Measurements from ENCODE around the gene IGF2BP2. TPM values are rescaled to one million over a fixed set of nuclear protein-coding genes. Genes with fewer than 3 reads are reported as not detected.
"Not testable (repeated sequence)": the region's sequence is repeated elsewhere in the genome, so short reads cannot be mapped to it uniquely, and the experiment has no call there.

The IGF2BP2 gene
- total RNA-seq, 2 experiments from 2014 or later, result 0.43 to 0.44 TPM

DNA sequence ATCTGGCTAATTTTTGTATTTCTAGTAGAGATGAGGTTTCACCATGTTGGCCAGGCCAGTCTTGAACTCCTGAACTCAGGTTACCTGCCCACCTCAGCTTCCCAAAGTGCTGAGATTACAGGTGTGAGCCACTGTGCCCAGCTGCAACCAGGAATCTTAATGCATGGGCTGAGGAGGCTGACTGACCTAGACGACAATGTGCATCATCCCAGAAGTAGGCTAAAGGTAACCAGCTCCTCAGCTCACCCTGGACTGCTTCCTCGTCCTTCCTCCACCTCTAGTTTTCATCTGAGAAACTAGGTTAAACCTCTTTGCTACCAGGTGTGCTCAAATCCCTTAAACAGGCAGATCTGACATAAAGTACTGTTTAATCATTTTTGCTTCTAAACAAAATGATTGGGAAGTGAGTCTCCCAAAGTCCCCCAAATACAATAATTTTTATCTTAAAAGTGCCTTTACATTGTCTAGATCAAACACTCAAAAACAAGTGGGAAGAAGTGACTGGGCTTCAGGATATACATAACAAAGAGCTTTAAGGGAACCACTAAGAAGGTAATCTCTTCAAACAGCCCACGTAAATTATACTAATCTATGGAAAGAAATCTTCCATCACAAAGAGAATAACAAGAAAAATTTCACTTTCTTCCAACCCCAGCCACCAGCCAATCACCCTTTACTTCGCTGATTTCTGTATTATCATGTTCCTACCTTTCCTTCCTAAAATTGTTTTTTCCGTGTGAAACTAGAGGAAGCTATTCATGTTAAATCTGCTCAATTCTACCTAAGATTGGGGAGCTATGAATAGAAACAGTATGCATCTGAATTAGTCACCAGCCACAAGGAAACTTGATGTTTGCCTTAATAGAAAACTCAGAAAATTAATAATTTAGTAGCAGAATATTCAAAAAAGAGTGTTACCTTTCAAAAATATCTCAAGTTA lies 34.7 kb downstream of the IGF2BP2 start:
- H3K4me3 Mint-ChIP-seq, result no peak overlapping the region
- CTCF ChIA-PET, result interaction anchor here (0.6 to 1.3 kb wide), 3 partner anchors 13 to 126 kb away, joined by 3 read pairs; no protein-coding TSS in a partner anchor

DNA sequence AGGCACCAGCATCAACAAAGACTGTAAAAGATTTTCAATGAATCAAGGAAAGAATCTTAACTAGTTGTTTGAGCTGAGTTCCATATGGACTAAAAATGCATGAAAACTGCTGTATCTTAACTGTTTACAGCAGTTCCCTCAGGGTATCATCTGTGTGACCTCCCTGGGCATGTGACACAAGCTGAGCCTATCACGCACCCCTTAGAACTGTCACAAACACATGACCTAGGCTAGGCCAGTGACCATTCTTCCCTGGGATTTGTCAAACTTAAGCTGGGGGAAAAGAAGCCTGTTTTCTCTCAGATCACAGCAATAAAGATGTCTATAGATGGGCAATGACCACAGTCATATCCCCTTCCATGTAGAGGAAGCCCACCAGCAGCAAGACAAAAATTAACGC lies 35.7 kb downstream of the IGF2BP2 start:
- intact Hi-C loops (cut with micrococcal nuclease), result no loop called here
- no peak overlapping the region for H3K4me3 Mint-ChIP-seq
- no peaks in the 10 kb centered on the region for H3K4me1 Mint-ChIP-seq (ENCODE audit: low read depth)
- no peaks in the 10 kb centered on the region for H3K27me3 Mint-ChIP-seq (ENCODE audit: low read depth)
- no peak overlapping the region for H3K27ac Mint-ChIP-seq
- DNase-seq, result no peak
- CTCF ChIA-PET, result interaction anchor here (0.6 to 2.4 kb wide), 2 partner anchors 20 to 193 kb away, joined by 4 to 8 read pairs; no protein-coding TSS in a partner anchor
- H3K36me3 Mint-ChIP-seq (ENCODE audit: low read depth), result no peaks in the 10 kb centered on the region
- no peaks in the 10 kb centered on the region for H3K9me3 Mint-ChIP-seq

More for the DNA sequence above, 34.7 kb downstream of the IGF2BP2 start:
- Mint-ChIP-seq H3K27me3 (ENCODE audit: low read depth) (no peaks in the 10 kb centered on the region), H3K4me1 (ENCODE audit: low read depth) (peaks cover 3% of the 10 kb centered on the region), H3K36me3 (ENCODE audit: low read depth) (no peaks in the 10 kb centered on the region), H3K27ac (no peak overlapping the region), H3K9me3 (no peaks in the 10 kb centered on the region)
- DNase-seq, result no peak
- intact Hi-C loops (cut with micrococcal nuclease), result no loop called here

DNA sequence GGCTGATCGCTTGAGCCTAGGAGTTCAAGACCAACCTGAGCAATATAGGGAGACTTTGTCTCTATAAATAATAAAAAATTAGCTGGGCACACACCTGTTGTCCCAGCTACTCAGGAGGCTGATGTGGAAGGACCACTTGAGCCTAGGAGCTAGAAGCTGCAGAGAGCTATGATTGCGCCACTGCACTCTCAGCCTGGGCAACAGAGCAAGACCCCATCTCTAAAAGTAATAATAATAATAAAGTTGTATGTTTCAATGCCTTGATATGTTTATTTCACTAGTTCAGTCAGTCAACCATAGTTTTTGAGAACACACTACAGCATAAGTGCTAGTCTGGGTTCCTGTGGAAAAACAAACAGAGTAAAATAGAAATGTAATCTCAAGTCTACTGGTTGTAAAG lies 36.5 kb downstream of the IGF2BP2 start:
- CTCF ChIA-PET, result interaction anchor here (0.6 to 2.4 kb wide), 2 partner anchors 19 to 847 kb away, joined by 3 to 8 read pairs; no protein-coding TSS in a partner anchor
- no peak overlapping the region for H3K4me3 Mint-ChIP-seq
- H3K27me3 Mint-ChIP-seq (ENCODE audit: low read depth), result no peaks in the 10 kb centered on the region

DNA sequence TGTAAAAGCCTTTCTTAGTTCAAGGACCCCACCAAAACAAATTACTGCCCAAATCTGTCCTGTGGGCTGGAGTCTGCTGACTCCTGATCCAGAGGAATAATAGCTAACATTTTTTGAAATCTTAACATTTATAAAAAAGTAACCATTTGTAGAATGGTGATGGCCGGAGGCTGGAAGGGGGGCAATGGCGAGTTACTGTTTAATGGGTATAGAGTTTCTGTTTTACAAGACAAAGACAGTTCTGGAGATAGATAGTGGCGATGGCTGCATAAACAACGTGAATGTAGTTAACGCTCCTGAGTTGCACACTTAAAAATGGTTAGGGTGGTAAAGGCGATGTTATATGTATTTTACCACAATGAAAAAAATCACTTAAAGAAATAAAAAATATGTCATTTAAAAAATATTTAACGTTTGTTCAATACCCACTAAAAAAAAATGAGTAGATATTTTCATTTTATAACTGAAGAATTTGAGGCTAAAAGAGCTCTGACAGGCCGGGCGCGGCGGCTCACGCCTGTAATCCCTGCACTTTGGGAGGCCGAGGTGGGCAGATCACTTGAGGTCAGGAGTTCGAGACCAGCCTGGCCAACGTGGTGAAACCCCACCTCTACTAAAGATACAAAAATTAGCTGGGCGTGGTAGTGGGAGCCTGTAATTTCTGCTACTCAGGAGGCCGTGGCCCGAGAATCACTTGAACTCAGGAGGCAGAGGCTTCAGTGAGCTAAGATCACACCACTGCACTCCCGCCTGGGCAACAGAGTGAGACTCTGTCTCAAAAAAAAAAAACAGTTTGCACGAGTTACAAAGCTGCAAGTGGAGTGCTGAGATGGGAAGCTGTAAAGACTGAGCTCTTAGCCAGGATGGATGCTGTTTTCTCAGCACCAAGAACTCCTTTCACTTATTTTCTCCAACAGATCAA lies 37.6 kb downstream of the IGF2BP2 start:
- Mint-ChIP-seq H3K4me3 (no peak overlapping the region), H3K27ac (no peak overlapping the region), H3K27me3 (ENCODE audit: low read depth) (no peaks in the 10 kb centered on the region), H3K9me3 (no peaks in the 10 kb centered on the region), H3K4me1 (ENCODE audit: low read depth) (no peaks in the 10 kb centered on the region), H3K36me3 (ENCODE audit: low read depth) (no peaks in the 10 kb centered on the region)
- intact Hi-C loops (cut with micrococcal nuclease), result no loop called here
- CTCF ChIA-PET, result interaction anchor here (0.6 to 2.4 kb wide), 3 partner anchors 17 to 90 kb away, joined by 3 to 8 read pairs (median 4); no protein-coding TSS in a partner anchor
- DNase-seq, result no peak

More for the DNA sequence above, 36.5 kb downstream of the IGF2BP2 start:
- Mint-ChIP-seq H3K4me1 (ENCODE audit: low read depth) (no peaks in the 10 kb centered on the region), H3K36me3 (ENCODE audit: low read depth) (no peaks in the 10 kb centered on the region), H3K9me3 (no peaks in the 10 kb centered on the region), H3K27ac (no peak overlapping the region)
- no peak for DNase-seq
- intact Hi-C loops (cut with micrococcal nuclease), result no loop called here

DNA sequence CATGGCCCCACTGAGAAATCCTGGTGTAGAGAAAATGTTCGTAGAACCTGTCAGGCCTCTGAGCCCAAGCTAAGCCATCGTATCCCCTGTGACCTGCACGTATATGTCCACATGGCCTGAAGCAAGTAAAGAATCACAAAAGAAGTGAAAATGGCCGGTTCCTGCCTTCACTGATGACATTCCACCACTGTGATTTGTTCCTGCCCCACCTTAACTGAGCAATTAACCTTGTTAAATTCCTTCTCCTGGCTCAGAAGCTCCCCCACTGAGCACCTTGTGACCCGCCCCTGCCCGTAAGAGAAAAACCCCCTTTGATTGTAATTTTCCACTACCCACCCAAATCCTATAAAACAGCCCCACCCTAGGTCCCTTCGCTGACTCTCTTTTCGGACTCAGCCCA lies 38.6 kb downstream of the IGF2BP2 start:
- CTCF ChIA-PET, result interaction anchor here (0.6 kb wide), 1 partner anchor 91 kb away, joined by 3 read pairs; no protein-coding TSS in a partner anchor
- H3K4me3 Mint-ChIP-seq; H3K4me1 Mint-ChIP-seq (ENCODE audit: low read depth); DNase-seq; H3K36me3 Mint-ChIP-seq (ENCODE audit: low read depth); H3K27ac Mint-ChIP-seq; intact Hi-C loops (cut with micrococcal nuclease); H3K27me3 Mint-ChIP-seq (ENCODE audit: low read depth); H3K9me3 Mint-ChIP-seq: not testable (repeated sequence)

DNA sequence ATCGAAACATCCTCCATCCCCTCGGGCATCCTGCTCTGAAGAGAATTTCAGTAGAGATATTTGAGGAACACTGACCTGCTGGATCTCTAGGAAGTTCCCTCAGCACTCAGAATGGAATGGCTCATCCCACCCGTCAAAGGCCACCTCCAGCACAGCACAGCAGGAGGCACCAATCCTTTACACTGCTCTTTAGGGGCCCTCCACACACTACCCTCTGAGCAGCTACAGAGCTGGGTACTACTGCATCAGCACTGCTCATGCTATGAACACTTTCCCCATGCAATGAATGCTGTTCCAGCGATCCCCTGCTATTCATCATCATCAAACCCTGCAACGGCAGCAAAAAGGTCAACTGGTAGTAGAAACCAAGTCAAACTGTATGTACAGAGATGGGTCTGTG lies 40.5 kb downstream of the IGF2BP2 start:
- Mint-ChIP-seq H3K27me3 (ENCODE audit: low read depth) (peaks cover 4% of the 10 kb centered on the region), H3K9me3 (no peaks in the 10 kb centered on the region), H3K27ac (no peak overlapping the region), H3K4me1 (ENCODE audit: low read depth) (no peaks in the 10 kb centered on the region), H3K4me3 (no peak overlapping the region), H3K36me3 (ENCODE audit: low read depth) (no peaks in the 10 kb centered on the region)
- CTCF ChIA-PET, result no interaction called here
- no peak for DNase-seq
- intact Hi-C loops (cut with micrococcal nuclease), result no loop called here

DNA sequence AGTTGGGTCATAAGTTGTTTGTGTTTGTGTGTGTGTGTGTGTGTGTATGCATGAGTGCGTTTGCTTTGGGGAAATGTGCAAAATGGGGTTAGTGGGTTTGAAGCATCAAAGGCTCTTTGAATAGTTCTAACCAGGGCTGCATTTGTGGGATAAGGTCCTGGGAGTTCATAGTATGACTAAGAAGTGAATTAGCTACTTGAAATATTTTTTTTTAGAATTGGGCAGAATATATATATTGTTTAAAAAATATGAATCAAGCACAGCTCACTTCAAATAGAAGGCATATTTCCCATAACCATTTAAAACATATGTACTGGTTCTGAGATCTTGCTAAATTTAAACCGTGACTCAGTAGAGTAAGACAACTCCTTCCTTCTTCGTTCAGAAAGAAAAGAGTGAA lies 43.1 kb downstream of the IGF2BP2 start:
- intact Hi-C loops (cut with micrococcal nuclease), result no loop called here
- Mint-ChIP-seq H3K27ac (no peak overlapping the region), H3K9me3 (no peaks in the 10 kb centered on the region), H3K4me1 (ENCODE audit: low read depth) (no peaks in the 10 kb centered on the region), H3K27me3 (ENCODE audit: low read depth) (peaks cover 4% of the 10 kb centered on the region), H3K36me3 (ENCODE audit: low read depth) (no peaks in the 10 kb centered on the region), H3K4me3 (no peak overlapping the region)
- no peak for DNase-seq
- CTCF ChIA-PET, result interaction anchor here (0.6 to 2.9 kb wide), 2 partner anchors 13 kb away, joined by 3 to 13 read pairs; no protein-coding TSS in a partner anchor

- no peaks in the 10 kb centered on the region for H3K9me3 Mint-ChIP-seq
- H3K4me3 Mint-ChIP-seq, result no peak overlapping the region
- no peak overlapping the region for H3K27ac Mint-ChIP-seq
- CTCF ChIA-PET, result interaction anchor here (1.3 to 2.9 kb wide), 2 partner anchors 11 to 120 kb away, joined by 3 to 13 read pairs; no protein-coding TSS in a partner anchor
- no peak for DNase-seq
- intact Hi-C loops (cut with micrococcal nuclease), result no loop called here
- no peaks in the 10 kb centered on the region for H3K4me1 Mint-ChIP-seq (ENCODE audit: low read depth)
- H3K36me3 Mint-ChIP-seq (ENCODE audit: low read depth), result no peaks in the 10 kb centered on the region
- H3K27me3 Mint-ChIP-seq (ENCODE audit: low read depth), result peaks cover 4% of the 10 kb centered on the region
Measured at GRCh38 chr3:185779461-185779860, 45.4 kb downstream of the IGF2BP2 start.

DNA sequence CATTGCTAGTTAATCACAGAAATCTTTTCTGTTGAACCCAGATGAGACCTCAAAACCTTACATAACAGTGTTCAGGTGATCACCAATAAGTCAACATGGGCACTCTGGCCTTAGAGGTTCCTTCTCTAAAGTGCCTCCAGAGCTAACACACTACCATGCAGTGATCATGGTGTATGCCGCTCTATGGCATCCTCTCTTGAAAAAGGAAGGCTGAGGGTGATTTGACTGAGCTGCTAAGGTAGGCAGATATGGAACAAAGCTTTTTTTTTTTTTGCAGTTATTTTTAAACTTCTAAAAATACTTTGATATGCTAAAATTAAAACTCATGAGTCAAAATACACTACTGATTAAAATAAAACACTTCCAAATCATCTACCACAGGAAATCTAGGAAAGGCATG lies 46.0 kb downstream of the IGF2BP2 start:
- no peaks in the 10 kb centered on the region for H3K36me3 Mint-ChIP-seq (ENCODE audit: low read depth)
- CTCF ChIA-PET, result interaction anchor here (1.3 to 2.9 kb wide), 2 partner anchors 10 to 119 kb away, joined by 3 to 13 read pairs; no protein-coding TSS in a partner anchor
- H3K4me1 Mint-ChIP-seq (ENCODE audit: low read depth), result peaks cover 3% of the 10 kb centered on the region
- peaks cover 4% of the 10 kb centered on the region for H3K27me3 Mint-ChIP-seq (ENCODE audit: low read depth)
- DNase-seq, result no peak
- H3K27ac Mint-ChIP-seq, result no peak overlapping the region
- no peaks in the 10 kb centered on the region for H3K9me3 Mint-ChIP-seq
- H3K4me3 Mint-ChIP-seq, result no peak overlapping the region
- intact Hi-C loops (cut with micrococcal nuclease), result no loop called here

GRCh38 chr3:185778094-185778493 lies 46.7 kb downstream of the IGF2BP2 start:
- H3K4me1 Mint-ChIP-seq (ENCODE audit: low read depth), result peaks cover 6% of the 10 kb centered on the region
- intact Hi-C loops (cut with micrococcal nuclease), result no loop called here
- no peaks in the 10 kb centered on the region for H3K9me3 Mint-ChIP-seq
- no peak overlapping the region for H3K4me3 Mint-ChIP-seq
- CTCF ChIA-PET, result interaction anchor here (1.0 to 2.3 kb wide), 3 partner anchors 9 to 42 kb away, joined by 3 to 6 read pairs (median 3); no protein-coding TSS in a partner anchor
- no peaks in the 10 kb centered on the region for H3K36me3 Mint-ChIP-seq (ENCODE audit: low read depth)
- no peak for DNase-seq
- H3K27ac Mint-ChIP-seq, result no peak overlapping the region
- peaks cover 4% of the 10 kb centered on the region for H3K27me3 Mint-ChIP-seq (ENCODE audit: low read depth)

DNA sequence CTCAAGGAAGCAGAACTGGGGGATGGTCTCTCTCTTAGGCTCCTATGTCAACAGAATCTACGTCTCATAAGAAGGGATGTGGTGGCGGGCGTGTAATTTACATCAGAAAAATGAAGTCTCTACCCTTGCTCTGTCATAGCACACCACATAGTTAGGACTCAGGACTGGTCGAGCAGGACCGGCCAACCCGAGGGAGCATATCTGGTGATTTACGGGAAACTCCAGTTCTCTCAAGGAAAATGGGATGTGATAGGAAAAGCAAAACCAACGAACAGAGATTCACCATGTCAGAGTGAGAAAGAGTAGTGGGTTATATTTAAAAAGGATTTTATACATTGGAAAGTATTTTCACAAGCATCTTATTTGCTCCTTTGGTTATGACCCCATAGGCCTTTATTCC lies 54.7 kb downstream of the IGF2BP2 start:
- H3K27me3 Mint-ChIP-seq (ENCODE audit: low read depth), result peaks cover 9% of the 10 kb centered on the region
- CTCF ChIA-PET, result interaction anchor here (0.6 to 4.1 kb wide), 5 partner anchors 18 to 110 kb away, joined by 3 to 20 read pairs (median 8); no protein-coding TSS in a partner anchor
- no peaks in the 10 kb centered on the region for H3K9me3 Mint-ChIP-seq
- intact Hi-C loops (cut with micrococcal nuclease), result no loop called here
- H3K36me3 Mint-ChIP-seq (ENCODE audit: low read depth), result no peaks in the 10 kb centered on the region
- no peak overlapping the region for H3K4me3 Mint-ChIP-seq
- DNase-seq, result no peak
- peaks cover 6% of the 10 kb centered on the region for H3K4me1 Mint-ChIP-seq (ENCODE audit: low read depth)
- no peak overlapping the region for H3K27ac Mint-ChIP-seq

DNA sequence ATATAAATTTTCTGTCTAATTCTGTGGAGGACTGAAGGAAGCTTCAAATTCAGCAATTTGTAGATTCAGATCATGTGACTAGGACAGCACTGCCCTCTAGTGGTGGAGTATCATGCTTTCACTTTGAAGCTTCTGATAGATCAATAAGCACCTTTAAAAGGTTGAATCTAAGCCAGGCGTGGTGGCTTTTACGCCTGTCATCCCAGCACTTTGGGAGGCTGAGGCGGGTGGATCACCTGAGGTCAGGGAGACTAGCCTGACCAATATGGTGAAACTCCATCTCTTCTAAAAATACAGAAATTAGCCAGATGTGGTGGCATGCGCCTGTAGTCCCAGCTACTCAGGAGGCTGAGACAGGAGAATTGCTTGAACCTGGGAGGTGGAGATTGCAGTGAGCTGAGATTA lies 56.3 kb downstream of the IGF2BP2 start:
- not testable (repeated sequence) for H3K36me3 Mint-ChIP-seq (ENCODE audit: low read depth); H3K4me3 Mint-ChIP-seq; H3K9me3 Mint-ChIP-seq; H3K4me1 Mint-ChIP-seq (ENCODE audit: low read depth); H3K27ac Mint-ChIP-seq
- intact Hi-C loops (cut with micrococcal nuclease), result loop anchor here (1.0 kb wide), 2 partner anchors 91 to 108 kb away; no protein-coding TSS in a partner anchor
- DNase-seq, result peak; percentile 76
- CTCF ChIA-PET, result interaction anchor here (0.6 to 7.4 kb wide), 28 partner anchors 9 to 372 kb away, joined by 3 to 91 read pairs (median 4); no protein-coding TSS in a partner anchor
- H3K27me3 Mint-ChIP-seq (ENCODE audit: low read depth), result peaks cover 16% of the 10 kb centered on the region
